ENCODE data around the gene DZIP1. TPM values are rescaled to one million over a fixed set of nuclear protein-coding genes. Genes with fewer than 3 reads are reported as not detected.

DZIP1 gene
- total RNA-seq, 1 donor from 2014 or later, result 18.1 TPM

DNA sequence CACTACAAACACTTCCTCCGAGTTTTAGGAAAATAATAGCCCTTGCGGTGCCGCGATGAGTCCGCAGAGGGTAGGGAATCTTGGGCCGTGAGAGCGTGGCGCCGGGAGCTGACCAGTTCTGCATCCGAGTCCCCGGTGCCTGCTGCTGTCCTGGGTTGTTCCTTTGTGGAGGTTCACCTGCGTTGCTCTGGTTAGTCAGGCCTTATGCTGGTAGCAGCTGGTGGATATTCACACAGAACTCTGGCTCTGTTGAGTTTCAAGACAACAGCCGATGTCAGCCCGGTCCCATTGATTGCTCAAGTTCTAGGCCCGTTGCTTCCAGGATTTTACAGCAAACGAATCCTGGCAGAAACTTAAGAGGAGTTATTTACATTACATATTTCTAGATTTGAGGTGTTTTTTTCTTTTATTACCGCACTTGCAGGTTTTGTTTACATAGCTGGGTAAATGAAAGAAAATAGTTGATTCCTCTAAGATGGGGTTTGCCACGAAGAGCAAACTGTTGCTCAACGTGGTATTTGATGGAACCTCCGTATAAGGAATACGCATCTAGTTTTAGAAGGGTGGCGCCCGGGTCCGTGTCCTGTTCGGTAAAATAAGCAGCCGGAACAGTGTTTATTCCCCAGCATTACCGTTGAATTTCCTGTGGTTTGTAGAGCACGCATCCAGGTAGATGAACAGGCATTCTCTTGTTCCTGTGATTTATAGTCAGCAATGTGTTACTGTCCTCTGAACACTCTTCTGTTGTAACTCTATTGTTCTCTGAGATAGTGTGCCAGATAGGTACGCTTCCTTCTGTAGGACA lies 90.7 kb downstream of the DZIP1 start:
- Mint-ChIP-seq H3K27me3 (ENCODE audit: unreplicated experiment) (peaks cover 2% of the 10 kb centered on the region), H3K4me3 (ENCODE audit: unreplicated experiment) (peak overlapping the region; percentile 87), H3K9me3 (ENCODE audit: unreplicated experiment) (peaks cover 6% of the 10 kb centered on the region), H3K36me3 (ENCODE audit: unreplicated experiment) (peaks cover 5% of the 10 kb centered on the region), H3K4me1 (ENCODE audit: low read depth, unreplicated experiment) (no peaks in the 10 kb centered on the region), H3K27ac (ENCODE audit: unreplicated experiment) (peak overlapping the region; percentile 71)
- DNase-seq, result peak; percentile 36
- TF ChIP-seq, protein P1, sequence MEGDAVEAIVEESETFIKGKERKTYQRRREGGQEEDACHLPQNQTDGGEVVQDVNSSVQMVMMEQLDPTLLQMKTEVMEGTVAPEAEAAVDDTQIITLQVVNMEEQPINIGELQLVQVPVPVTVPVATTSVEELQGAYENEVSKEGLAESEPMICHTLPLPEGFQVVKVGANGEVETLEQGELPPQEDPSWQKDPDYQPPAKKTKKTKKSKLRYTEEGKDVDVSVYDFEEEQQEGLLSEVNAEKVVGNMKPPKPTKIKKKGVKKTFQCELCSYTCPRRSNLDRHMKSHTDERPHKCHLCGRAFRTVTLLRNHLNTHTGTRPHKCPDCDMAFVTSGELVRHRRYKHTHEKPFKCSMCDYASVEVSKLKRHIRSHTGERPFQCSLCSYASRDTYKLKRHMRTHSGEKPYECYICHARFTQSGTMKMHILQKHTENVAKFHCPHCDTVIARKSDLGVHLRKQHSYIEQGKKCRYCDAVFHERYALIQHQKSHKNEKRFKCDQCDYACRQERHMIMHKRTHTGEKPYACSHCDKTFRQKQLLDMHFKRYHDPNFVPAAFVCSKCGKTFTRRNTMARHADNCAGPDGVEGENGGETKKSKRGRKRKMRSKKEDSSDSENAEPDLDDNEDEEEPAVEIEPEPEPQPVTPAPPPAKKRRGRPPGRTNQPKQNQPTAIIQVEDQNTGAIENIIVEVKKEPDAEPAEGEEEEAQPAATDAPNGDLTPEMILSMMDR (IDR thresholded peaks at IDR 0.05; ENCODE audit: partially characterized antibody, unreplicated experiment), result no peak

DNA sequence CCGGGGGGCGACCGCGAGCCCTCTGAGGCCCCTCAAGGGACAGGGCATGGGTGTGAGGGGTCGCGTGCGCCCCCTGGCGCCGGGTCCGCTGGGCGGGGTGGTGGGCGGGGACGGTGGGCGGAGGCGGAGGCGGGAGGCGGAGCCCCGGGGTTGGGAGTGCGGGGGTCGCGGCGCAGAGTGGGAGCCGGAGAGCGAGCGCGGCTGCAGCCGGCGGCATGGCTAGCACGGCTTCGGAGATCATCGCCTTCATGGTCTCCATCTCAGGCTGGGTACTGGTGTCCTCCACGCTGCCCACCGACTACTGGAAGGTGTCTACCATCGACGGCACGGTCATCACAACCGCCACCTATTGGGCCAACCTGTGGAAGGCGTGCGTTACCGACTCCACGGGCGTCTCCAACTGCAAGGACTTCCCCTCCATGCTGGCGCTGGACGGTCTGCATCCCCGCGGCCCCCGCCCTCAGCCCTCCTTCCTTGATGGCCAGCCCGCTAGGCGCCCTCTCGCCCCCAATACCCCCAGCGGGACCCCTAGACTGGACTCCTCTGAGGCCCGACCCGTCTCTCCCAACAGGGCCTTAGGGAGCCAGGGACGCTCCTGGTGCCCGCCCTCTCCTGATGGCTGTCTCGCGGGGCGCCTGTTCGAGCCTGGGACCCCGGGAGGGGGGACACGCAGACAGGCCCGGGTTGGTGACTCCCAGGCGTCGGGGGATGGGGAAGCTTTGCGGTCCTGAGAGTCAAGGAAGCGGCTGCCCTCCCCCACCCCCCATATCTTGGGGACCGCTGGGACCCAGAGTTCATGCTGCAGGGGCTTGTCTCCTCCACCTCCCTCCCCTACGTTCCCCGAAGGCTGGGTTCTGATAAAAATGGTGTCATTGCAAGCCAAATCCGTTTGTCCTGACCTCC lies 91.7 kb downstream of the DZIP1 start, which contains the start of gene CLDN10:
Gene CLDN10 (plus strand): TSS at position 182 of the 903 bp plus-strand sequence. CDS start 34 bp downstream, at position 216.
- DNase-seq, result peak; percentile 84
- H3K27ac Mint-ChIP-seq (ENCODE audit: unreplicated experiment), result peak within 1 kb of the TSS; percentile 71
- no peaks in the 10 kb centered on the region for H3K4me1 Mint-ChIP-seq (ENCODE audit: low read depth, unreplicated experiment)
- TF ChIP-seq, protein P1 (IDR thresholded peaks at IDR 0.05; ENCODE audit: partially characterized antibody, unreplicated experiment), result peak; percentile 81
- H3K4me3 Mint-ChIP-seq (ENCODE audit: unreplicated experiment), result peak within 1 kb of the TSS; percentile 87
- peaks cover 5% of the 10 kb centered on the region for H3K36me3 Mint-ChIP-seq (ENCODE audit: unreplicated experiment)
- H3K9me3 Mint-ChIP-seq (ENCODE audit: unreplicated experiment), result peaks cover 6% of the 10 kb centered on the region
- peaks cover 2% of the 10 kb centered on the region for H3K27me3 Mint-ChIP-seq (ENCODE audit: unreplicated experiment)

DNA sequence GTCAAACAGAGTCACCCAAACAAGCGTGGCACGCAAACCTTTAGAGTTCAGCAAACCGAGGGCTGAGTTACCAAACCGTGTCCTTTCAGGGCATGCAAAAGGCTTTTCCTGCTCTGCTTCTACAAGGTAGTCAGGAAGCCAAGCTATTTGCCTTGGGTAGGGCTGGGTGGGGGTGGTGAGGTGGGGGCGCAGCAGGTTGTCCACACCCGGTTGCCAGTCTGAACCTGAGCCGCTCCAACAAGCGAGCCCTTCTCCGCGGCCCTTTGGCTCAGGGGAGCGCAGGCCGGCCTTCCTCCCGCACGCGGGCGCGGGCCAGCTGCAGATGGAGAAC lies 92.3 kb downstream of the DZIP1 start:
- no peaks in the 10 kb centered on the region for H3K4me1 Mint-ChIP-seq (ENCODE audit: low read depth, unreplicated experiment)
- H3K36me3 Mint-ChIP-seq (ENCODE audit: unreplicated experiment), result peaks cover 5% of the 10 kb centered on the region
- peak overlapping the region; percentile 81 for H3K4me3 Mint-ChIP-seq (ENCODE audit: unreplicated experiment)
- H3K27ac Mint-ChIP-seq (ENCODE audit: unreplicated experiment), result no peak overlapping the region
- peaks cover 2% of the 10 kb centered on the region for H3K27me3 Mint-ChIP-seq (ENCODE audit: unreplicated experiment)
- H3K9me3 Mint-ChIP-seq (ENCODE audit: unreplicated experiment), result peaks cover 6% of the 10 kb centered on the region
- TF ChIP-seq, protein P1 (IDR thresholded peaks at IDR 0.05; ENCODE audit: partially characterized antibody, unreplicated experiment), result no peak
- DNase-seq, result no peak

DNA sequence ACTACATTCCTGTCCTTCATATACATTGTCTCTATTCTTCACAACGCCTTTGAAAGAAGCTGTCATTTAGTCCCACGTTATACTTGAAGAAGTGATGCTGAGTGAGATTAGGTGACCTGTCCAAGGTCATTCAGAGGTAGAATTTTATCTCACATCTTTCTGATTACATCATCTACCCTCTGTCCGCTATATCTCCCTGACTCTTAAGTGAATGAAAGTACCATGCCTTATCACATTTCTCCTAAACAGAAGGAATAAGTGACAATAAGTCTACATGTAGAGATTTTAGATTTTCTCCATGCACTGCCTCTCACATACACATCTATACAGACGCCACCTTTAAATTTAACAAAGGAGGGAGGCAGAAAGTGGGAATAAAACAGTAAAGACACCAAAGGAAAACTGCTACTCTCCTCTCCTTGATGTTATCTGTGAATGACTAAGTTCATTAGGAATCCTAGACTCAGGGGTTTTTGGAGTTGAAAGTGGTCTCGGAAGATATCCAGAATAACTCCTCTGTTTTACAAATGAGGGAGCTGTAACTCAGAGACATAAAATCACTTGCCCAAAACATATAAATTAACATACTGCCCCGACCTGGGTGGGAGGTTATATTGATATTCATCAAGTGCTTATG lies 96.9 kb downstream of the DZIP1 start:
- Mint-ChIP-seq H3K9me3 (ENCODE audit: unreplicated experiment) (peaks cover 4% of the 10 kb centered on the region), H3K4me3 (ENCODE audit: unreplicated experiment) (no peak overlapping the region), H3K36me3 (ENCODE audit: unreplicated experiment) (peaks cover 5% of the 10 kb centered on the region), H3K4me1 (ENCODE audit: low read depth, unreplicated experiment) (no peaks in the 10 kb centered on the region), H3K27ac (ENCODE audit: unreplicated experiment) (no peak overlapping the region), H3K27me3 (ENCODE audit: unreplicated experiment) (peaks cover 2% of the 10 kb centered on the region)
- TF ChIP-seq, protein P1 (IDR thresholded peaks at IDR 0.05; ENCODE audit: partially characterized antibody, unreplicated experiment), result no peak
- DNase-seq, result no peak

Data from glutamatergic neuron (in vitro differentiated cells).